HEK293 (cell line): ENCODE measurements around the gene MMD2.

Source experiments
- CTCF ChIA-PET: fragments of 350-600 bp; formaldehyde crosslinking; extraction: SDS; loops from one replicate; lab custom pipeline; 2021; ENCODE audit warnings: antibody characterized with exemption; lab: Yijun Ruan, JAX
- POLR2A ChIA-PET: fragments of 300-600 bp; formaldehyde crosslinking; extraction: SDS; loops from one replicate; lab custom pipeline; 2020; ENCODE audit warnings: antibody characterized with exemption, inconsistent platforms; lab: Yijun Ruan, JAX
- H3K27ac ChIP-seq: fragments of 200-500 bp; sonication (Bioruptor generic); 2 replicates; pipeline ENCODE4 v1.5.1; 2014; ENCODE audit warnings: low read depth, low read length, control low read depth, inconsistent platforms; ENCODE audit errors: extremely low read depth
- H3K36me3 ChIP-seq, 2 experiments: fragments of 200-500 bp in 1 of 2; sonication (Bioruptor generic) in 1 of 2; 1 replicate in 1 of 2; 2 replicates in 1 of 2; pipeline ENCODE4 v1.5.1; 2014 to 2017; ENCODE audit warnings: inconsistent platforms in 2 of 2, low read length in 2 of 2; ENCODE audit not compliant: control insufficient read depth in 2 of 2, insufficient read depth in 1 of 2
- H3K4me1 ChIP-seq: fragments of 200-500 bp; sonication (Bioruptor generic); 2 replicates; pipeline ENCODE4 v1.5.1; 2014; ENCODE audit warnings: mild to moderate bottlenecking, low read length, inconsistent platforms; ENCODE audit not compliant: control insufficient read depth, insufficient read depth
- H3K4me3 ChIP-seq: 2 replicates; pipeline ENCODE4 v1.5.1; 2011; ENCODE audit warnings: low read depth, mild to moderate bottlenecking, control low read depth, low read length, moderate library complexity
- H3K9me3 ChIP-seq: fragments of 200-500 bp; sonication (Bioruptor generic); 2 replicates; pipeline ENCODE4 v1.5.1; 2014; ENCODE audit warnings: low read depth, low read length, inconsistent platforms; ENCODE audit not compliant: control insufficient read depth, insufficient read depth
- MYNN ChIP-seq: fragments of 450-650 bp; formaldehyde crosslinking; IDR thresholded peaks from 2 replicates; pipeline ENCODE4 v1.5.1; 2016; ENCODE audit warnings: missing biosample characterization, missing genetic modification characterization, borderline replicate concordance
- PRDM10 ChIP-seq: fragments of 450-650 bp; formaldehyde crosslinking; IDR thresholded peaks from 2 replicates; pipeline ENCODE4 v1.5.1; 2016; ENCODE audit warnings: missing biosample characterization, missing genetic modification characterization
- PRDM6 ChIP-seq: fragments of 450-650 bp; formaldehyde crosslinking; IDR thresholded peaks from 2 replicates; pipeline ENCODE4 v1.5.1; 2017; ENCODE audit warnings: missing biosample characterization, missing genetic modification characterization
- REST ChIP-seq: fragments of 450-650 bp; formaldehyde crosslinking; IDR thresholded peaks from 2 replicates; pipeline ENCODE4 v1.5.1; 2016; ENCODE audit warnings: missing biosample characterization, missing genetic modification characterization
- ZBTB1 ChIP-seq: fragments of 450-650 bp; formaldehyde crosslinking; IDR thresholded peaks from 2 replicates; pipeline ENCODE4 v1.5.1; 2016; ENCODE audit warnings: missing biosample characterization, missing genetic modification characterization
- ZBTB20 ChIP-seq: fragments of 450-650 bp; formaldehyde crosslinking; IDR thresholded peaks from 2 replicates; pipeline ENCODE4 v1.5.1; 2016; ENCODE audit warnings: missing biosample characterization, missing genetic modification characterization
- ZFHX2 ChIP-seq: fragments of 450-650 bp; formaldehyde crosslinking; conservative IDR thresholded peaks from 2 replicates; pipeline ENCODE4 v1.5.1; 2016; ENCODE audit warnings: missing biosample characterization, missing genetic modification characterization
- ZNF174 ChIP-seq: fragments of 450-650 bp; formaldehyde crosslinking; IDR thresholded peaks from 2 replicates; pipeline ENCODE4 v1.5.0; 2017; ENCODE audit warnings: missing biosample characterization, mild to moderate bottlenecking, missing genetic modification characterization
- ZNF26 ChIP-seq: fragments of 450-650 bp; formaldehyde crosslinking; IDR thresholded peaks from 2 replicates; pipeline ENCODE4 v1.5.1; 2016; ENCODE audit warnings: missing biosample characterization, missing genetic modification characterization
- ZNF404 ChIP-seq: fragments of 450-650 bp; formaldehyde crosslinking; IDR thresholded peaks from 2 replicates; pipeline ENCODE4 v1.5.1; 2017; ENCODE audit warnings: missing biosample characterization, missing genetic modification characterization
- ZNF426 ChIP-seq: fragments of 450-650 bp; formaldehyde crosslinking; IDR thresholded peaks from 2 replicates; pipeline ENCODE4 v1.5.1; 2017; ENCODE audit warnings: missing biosample characterization, missing genetic modification characterization, mild to moderate bottlenecking, inconsistent platforms, moderate library complexity
- ZNF433 ChIP-seq: fragments of 450-650 bp; formaldehyde crosslinking; IDR thresholded peaks from 2 replicates; pipeline ENCODE4 v1.5.1; 2016; ENCODE audit warnings: missing biosample characterization, missing genetic modification characterization, low read depth
- ZNF473 ChIP-seq: fragments of 450-650 bp; formaldehyde crosslinking; IDR thresholded peaks from 2 replicates; pipeline ENCODE4 v1.5.1; 2017; ENCODE audit warnings: missing biosample characterization, missing genetic modification characterization
- ZNF544 ChIP-seq: fragments of 450-650 bp; formaldehyde crosslinking; IDR thresholded peaks from 2 replicates; pipeline ENCODE4 v1.5.0; 2017; ENCODE audit warnings: missing biosample characterization, missing genetic modification characterization
- ZNF626 ChIP-seq: fragments of 450-650 bp; sonication (Bioruptor Pico); formaldehyde crosslinking; IDR thresholded peaks from 2 replicates; pipeline ENCODE4 v1.5.1; 2018; ENCODE audit warnings: missing biosample characterization, missing genetic modification characterization, inconsistent platforms
- ZSCAN16 ChIP-seq: fragments of 450-650 bp; formaldehyde crosslinking; IDR thresholded peaks from 2 replicates; pipeline ENCODE4 v1.5.1; 2016; ENCODE audit warnings: missing biosample characterization, missing genetic modification characterization
- TF ChIP-seq, protein P1 (sequence below): fragments of 450-650 bp; formaldehyde crosslinking; IDR thresholded peaks from 2 replicates; pipeline ENCODE4 v1.5.1; 2016; ENCODE audit warnings: missing biosample characterization, missing genetic modification characterization
- TF ChIP-seq, protein P2 (sequence below): fragments of 450-650 bp; formaldehyde crosslinking; IDR thresholded peaks from 2 replicates; pipeline ENCODE4 v1.5.1; 2016; ENCODE audit warnings: missing biosample characterization, missing genetic modification characterization

The MMD2 gene

DNA sequence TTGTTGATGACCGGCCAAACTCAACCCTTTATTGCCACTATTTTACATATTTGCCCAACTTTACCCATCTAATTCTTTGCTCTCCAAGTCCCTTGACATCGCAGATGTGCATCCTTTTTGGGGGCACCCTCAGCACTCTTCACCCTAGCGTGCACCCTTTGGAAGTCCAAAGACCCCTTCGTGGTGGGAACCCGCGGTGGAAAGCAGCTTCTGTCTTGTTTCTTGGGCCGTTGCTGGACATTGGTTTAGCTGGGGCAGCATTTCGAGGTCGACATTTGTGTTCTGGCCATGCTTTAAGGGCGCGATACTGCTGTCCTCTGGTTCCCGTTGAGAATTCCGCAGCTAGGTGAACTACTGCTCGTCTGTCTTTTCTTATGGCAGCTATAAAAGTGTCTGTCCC, 96.8 kb downstream of the MMD2 start:
- ChIA-PET CTCF (interaction anchor here (0.7 to 1.7 kb wide), 2 partner anchors 17 to 119 kb away, joined by 3 to 4 read pairs; no protein-coding TSS in a partner anchor), POLR2A (no interaction called here)
- no peak overlapping the region for H3K4me3 ChIP-seq
- H3K36me3 ChIP-seq: no peaks in the 10 kb centered on the region
- no peak overlapping the region for H3K27ac ChIP-seq
- H3K9me3 ChIP-seq: no peaks in the 10 kb centered on the region; the same call in 1 of the 2 replicates
- TF ChIP-seq ZNF626 (no peak), REST (tag by site-specific recombination) (no peak), MYNN (tag by site-specific recombination) (no peak), ZBTB1 (tag by site-specific recombination) (no peak), ZNF174 (tag by site-specific recombination) (no peak), ZFHX2 (tag by site-specific recombination) (no peak), ZNF426 (tag by site-specific recombination) (no peak), PRDM6 (no peak), ZNF26 (no peak)
- TF ChIP-seq, protein P1, sequence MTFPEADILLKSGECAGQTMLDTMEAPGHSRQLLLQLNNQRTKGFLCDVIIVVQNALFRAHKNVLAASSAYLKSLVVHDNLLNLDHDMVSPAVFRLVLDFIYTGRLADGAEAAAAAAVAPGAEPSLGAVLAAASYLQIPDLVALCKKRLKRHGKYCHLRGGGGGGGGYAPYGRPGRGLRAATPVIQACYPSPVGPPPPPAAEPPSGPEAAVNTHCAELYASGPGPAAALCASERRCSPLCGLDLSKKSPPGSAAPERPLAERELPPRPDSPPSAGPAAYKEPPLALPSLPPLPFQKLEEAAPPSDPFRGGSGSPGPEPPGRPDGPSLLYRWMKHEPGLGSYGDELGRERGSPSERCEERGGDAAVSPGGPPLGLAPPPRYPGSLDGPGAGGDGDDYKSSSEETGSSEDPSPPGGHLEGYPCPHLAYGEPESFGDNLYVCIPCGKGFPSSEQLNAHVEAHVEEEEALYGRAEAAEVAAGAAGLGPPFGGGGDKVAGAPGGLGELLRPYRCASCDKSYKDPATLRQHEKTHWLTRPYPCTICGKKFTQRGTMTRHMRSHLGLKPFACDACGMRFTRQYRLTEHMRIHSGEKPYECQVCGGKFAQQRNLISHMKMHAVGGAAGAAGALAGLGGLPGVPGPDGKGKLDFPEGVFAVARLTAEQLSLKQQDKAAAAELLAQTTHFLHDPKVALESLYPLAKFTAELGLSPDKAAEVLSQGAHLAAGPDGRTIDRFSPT: no peak
- H3K4me1 ChIP-seq: no peaks in the 10 kb centered on the region

GRCh38 chr7:4861673-4862072, 97.3 kb downstream of the MMD2 start, which contains the start of gene PAPOLB:
Gene PAPOLB, minus strand, starts transcription at chr7:4862030. Its CDS starts 220 bp downstream, at chr7:4861810.
- H3K9me3 ChIP-seq: no peaks in the 10 kb centered on the region; the same call in 1 of the 2 replicates
- H3K4me1 ChIP-seq: no peaks in the 10 kb centered on the region
- H3K4me3 ChIP-seq: no peak within 1 kb of the TSS
- CTCF ChIA-PET: interaction anchor here (1.7 kb wide), 1 partner anchor 16 kb away, joined by 4 read pairs; no protein-coding TSS in a partner anchor
- H3K27ac ChIP-seq: no peak within 1 kb of the TSS
- H3K36me3 ChIP-seq: no peaks in the 10 kb centered on the region
- POLR2A ChIA-PET: no interaction called here
- TF ChIP-seq, protein P2, sequence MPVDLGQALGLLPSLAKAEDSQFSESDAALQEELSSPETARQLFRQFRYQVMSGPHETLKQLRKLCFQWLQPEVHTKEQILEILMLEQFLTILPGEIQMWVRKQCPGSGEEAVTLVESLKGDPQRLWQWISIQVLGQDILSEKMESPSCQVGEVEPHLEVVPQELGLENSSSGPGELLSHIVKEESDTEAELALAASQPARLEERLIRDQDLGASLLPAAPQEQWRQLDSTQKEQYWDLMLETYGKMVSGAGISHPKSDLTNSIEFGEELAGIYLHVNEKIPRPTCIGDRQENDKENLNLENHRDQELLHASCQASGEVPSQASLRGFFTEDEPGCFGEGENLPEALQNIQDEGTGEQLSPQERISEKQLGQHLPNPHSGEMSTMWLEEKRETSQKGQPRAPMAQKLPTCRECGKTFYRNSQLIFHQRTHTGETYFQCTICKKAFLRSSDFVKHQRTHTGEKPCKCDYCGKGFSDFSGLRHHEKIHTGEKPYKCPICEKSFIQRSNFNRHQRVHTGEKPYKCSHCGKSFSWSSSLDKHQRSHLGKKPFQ (tag by site-specific recombination): no peak
- TF ChIP-seq ZNF404 (no peak), ZNF473 (no peak), PRDM10 (tag by site-specific recombination) (no peak), ZNF433 (tag by site-specific recombination) (no peak), ZNF544 (tag by site-specific recombination) (no peak), ZSCAN16 (tag by site-specific recombination) (no peak), ZBTB20 (tag by site-specific recombination) (no peak)
- TF ChIP-seq, protein P1: no peak
